ENCODE data around the gene DCC. TPM values are rescaled to one million over a fixed set of nuclear protein-coding genes. Genes with fewer than 3 reads are reported as not detected.

Gene DCC
- polyA plus RNA-seq, 1 donor (not counting 4 experiments of a cell fraction or from before 2014, with no cell fraction given), result not detected

DNA sequence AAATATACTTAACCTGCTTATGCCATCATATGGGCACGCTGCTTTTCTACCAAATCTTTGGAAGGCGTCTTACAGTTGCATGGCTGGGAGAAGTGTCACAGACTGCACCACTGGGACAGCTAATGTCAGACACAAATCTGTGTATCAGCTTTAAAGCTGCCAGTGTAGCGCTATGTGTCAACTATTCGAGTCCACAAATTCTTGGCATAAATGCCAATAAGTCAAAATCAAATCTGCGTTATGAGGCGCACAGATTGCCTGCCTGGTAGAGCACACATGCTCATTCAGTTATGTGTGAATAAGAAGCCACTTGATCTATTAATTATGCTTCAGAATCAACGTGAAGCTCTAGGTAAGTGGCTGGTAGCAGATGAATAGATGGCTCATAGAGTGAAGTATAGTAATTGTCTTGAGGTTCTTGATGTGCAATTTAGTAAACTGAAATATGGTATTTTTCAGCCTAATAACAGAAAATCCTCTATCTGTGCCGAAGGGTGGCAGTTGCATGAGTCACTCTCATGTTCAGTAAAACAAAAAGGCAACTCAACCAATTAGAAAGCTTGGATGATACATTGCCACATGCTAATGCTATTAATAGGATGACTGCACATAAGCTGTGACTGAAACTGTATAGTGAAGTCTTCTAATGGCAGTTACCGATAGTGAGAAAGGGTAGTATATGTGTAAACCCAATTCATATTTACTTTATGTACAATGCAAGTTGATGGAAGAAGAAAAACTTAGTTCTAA is 52.0 kb downstream of the DCC start:
- no peaks in the 10 kb centered on the region for H3K27me3 ChIP-seq (ENCODE audit: control insufficient read depth, extremely low read depth, insufficient read depth, low read length)
- no peaks in the 10 kb centered on the region for H3K36me3 ChIP-seq (ENCODE audit: control insufficient read depth in 2 of 2, extremely low read depth in 1 of 2, insufficient read depth in 2 of 2, low read length in 2 of 2)
- no peaks in the 10 kb centered on the region for H3K9me1 ChIP-seq (ENCODE audit: control insufficient read depth, extremely low read depth, insufficient read depth, low read length)
- dilution Hi-C loops (cut with MboI; ENCODE audit: extremely low pct_ligation_motif_present, low sequenced_read_pairs), result no loop called here
- no peak overlapping the region for H3K4me2 ChIP-seq (ENCODE audit: control insufficient read depth, extremely low read depth, insufficient read depth, low read depth, low read length)
- FAIRE-seq, result no peak
- H3K27ac ChIP-seq (ENCODE audit: control insufficient read depth, insufficient read depth, low read length), result no peak overlapping the region
- no peak for DNase-seq (ENCODE audit: low read depth, low spot score)
- no peak overlapping the region for H3K4me3 ChIP-seq (ENCODE audit: control insufficient read depth in 2 of 3, extremely low read depth in 1 of 3, insufficient read depth in 2 of 3, low read depth in 1 of 3, low read length in 3 of 3)
- no peaks in the 10 kb centered on the region for H3K4me1 ChIP-seq (ENCODE audit: control insufficient read depth, extremely low read depth, insufficient read depth, low read length)
- no peaks in the 10 kb centered on the region for H3K79me2 ChIP-seq (ENCODE audit: control insufficient read depth, insufficient read depth, low read length)
- H2AFZ ChIP-seq (ENCODE audit: control insufficient read depth, low read length), result no peak overlapping the region
- TF ChIP-seq, protein P1, sequence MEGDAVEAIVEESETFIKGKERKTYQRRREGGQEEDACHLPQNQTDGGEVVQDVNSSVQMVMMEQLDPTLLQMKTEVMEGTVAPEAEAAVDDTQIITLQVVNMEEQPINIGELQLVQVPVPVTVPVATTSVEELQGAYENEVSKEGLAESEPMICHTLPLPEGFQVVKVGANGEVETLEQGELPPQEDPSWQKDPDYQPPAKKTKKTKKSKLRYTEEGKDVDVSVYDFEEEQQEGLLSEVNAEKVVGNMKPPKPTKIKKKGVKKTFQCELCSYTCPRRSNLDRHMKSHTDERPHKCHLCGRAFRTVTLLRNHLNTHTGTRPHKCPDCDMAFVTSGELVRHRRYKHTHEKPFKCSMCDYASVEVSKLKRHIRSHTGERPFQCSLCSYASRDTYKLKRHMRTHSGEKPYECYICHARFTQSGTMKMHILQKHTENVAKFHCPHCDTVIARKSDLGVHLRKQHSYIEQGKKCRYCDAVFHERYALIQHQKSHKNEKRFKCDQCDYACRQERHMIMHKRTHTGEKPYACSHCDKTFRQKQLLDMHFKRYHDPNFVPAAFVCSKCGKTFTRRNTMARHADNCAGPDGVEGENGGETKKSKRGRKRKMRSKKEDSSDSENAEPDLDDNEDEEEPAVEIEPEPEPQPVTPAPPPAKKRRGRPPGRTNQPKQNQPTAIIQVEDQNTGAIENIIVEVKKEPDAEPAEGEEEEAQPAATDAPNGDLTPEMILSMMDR (optimal IDR thresholded peaks at IDR 0.05 in 1 of 3, IDR thresholded peaks at IDR 0.05 in 1 of 3, conservative IDR thresholded peaks at IDR 0.05 in 1 of 3; ENCODE audit: extremely low read depth in 1 of 3, insufficient read depth in 2 of 3, low read length in 3 of 3), result no peak
- no peak for TF ChIP-seq EZH2 (IDR thresholded peaks at IDR 0.05; ENCODE audit: low read length)
- H3K9ac ChIP-seq (ENCODE audit: control insufficient read depth, extremely low read depth, insufficient read depth, low read length), result no peak overlapping the region
- no peaks in the 10 kb centered on the region for H3K9me3 ChIP-seq (ENCODE audit: control insufficient read depth, low read depth, low read length)
- no peaks in the 10 kb centered on the region for H4K20me1 ChIP-seq (ENCODE audit: control insufficient read depth, extremely low read depth, insufficient read depth, low read length)

DNA sequence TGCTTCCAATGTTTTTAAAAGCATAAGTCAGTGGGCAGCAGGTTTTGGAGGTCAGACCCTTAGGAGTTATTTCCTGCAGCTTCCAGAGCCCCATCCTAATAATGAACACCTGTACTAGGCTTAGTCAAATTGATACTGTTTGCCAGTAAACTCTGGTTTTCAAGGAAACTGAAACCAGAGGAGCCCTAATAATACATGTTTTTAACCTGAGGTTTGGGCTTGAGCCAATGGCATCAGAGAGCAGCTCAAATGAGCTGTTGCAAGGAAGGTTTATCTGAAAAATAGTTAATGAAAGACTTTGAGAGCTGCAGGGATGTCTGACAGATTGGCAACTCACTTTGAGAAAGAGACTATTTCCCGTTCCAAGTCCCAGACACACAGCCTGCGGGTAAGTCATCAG is 54.6 kb downstream of the DCC start:
- FAIRE-seq (no peak), DNase-seq (ENCODE audit: low read depth, low spot score) (no peak)
- TF ChIP-seq EZH2 (IDR thresholded peaks at IDR 0.05; ENCODE audit: low read length), result no peak
- TF ChIP-seq, protein P1 (optimal IDR thresholded peaks at IDR 0.05 in 1 of 3, IDR thresholded peaks at IDR 0.05 in 1 of 3, conservative IDR thresholded peaks at IDR 0.05 in 1 of 3; ENCODE audit: extremely low read depth in 1 of 3, insufficient read depth in 2 of 3, low read length in 3 of 3), result no peak
- no peak overlapping the region for H3K4me3 ChIP-seq (ENCODE audit: control insufficient read depth in 2 of 3, extremely low read depth in 1 of 3, insufficient read depth in 2 of 3, low read depth in 1 of 3, low read length in 3 of 3)
- no peaks in the 10 kb centered on the region for H3K4me1 ChIP-seq (ENCODE audit: control insufficient read depth, extremely low read depth, insufficient read depth, low read length)
- no peaks in the 10 kb centered on the region for H3K9me3 ChIP-seq (ENCODE audit: control insufficient read depth, low read depth, low read length)
- dilution Hi-C loops (cut with MboI; ENCODE audit: extremely low pct_ligation_motif_present, low sequenced_read_pairs), result no loop called here
- H3K79me2 ChIP-seq (ENCODE audit: control insufficient read depth, insufficient read depth, low read length), result no peaks in the 10 kb centered on the region
- H3K36me3 ChIP-seq (ENCODE audit: control insufficient read depth in 2 of 2, extremely low read depth in 1 of 2, insufficient read depth in 2 of 2, low read length in 2 of 2), result no peaks in the 10 kb centered on the region
- H4K20me1 ChIP-seq (ENCODE audit: control insufficient read depth, extremely low read depth, insufficient read depth, low read length), result no peaks in the 10 kb centered on the region
- H3K4me2 ChIP-seq (ENCODE audit: control insufficient read depth, extremely low read depth, insufficient read depth, low read depth, low read length), result no peak overlapping the region
- H3K27me3 ChIP-seq (ENCODE audit: control insufficient read depth, extremely low read depth, insufficient read depth, low read length), result no peaks in the 10 kb centered on the region
- no peak overlapping the region for H3K27ac ChIP-seq (ENCODE audit: control insufficient read depth, insufficient read depth, low read length)
- H2AFZ ChIP-seq (ENCODE audit: control insufficient read depth, low read length), result no peak overlapping the region
- H3K9me1 ChIP-seq (ENCODE audit: control insufficient read depth, extremely low read depth, insufficient read depth, low read length), result no peaks in the 10 kb centered on the region
- H3K9ac ChIP-seq (ENCODE audit: control insufficient read depth, extremely low read depth, insufficient read depth, low read length), result no peak overlapping the region

Measured in keratinocyte (primary cell).